Stomach (tissue), 4 donors: Measurements from ENCODE around the gene NTRK3.

Source experiments
- EP300 ChIP-seq: sonication (generic); formaldehyde crosslinking; IDR thresholded peaks from one replicate; pipeline ENCODE4 v1.6.1; 2017; ENCODE audit warnings: antibody characterized with exemption
- TF ChIP-seq, protein P1 (sequence below), 7 experiments: fragments of 450-650 bp in 4 of 7; fragments of 200-600 bp in 3 of 7; sonication (generic) in 3 of 7; IDR thresholded peaks; one replicate each; pipeline ENCODE4 v1.5.1; 2016 to 2019; ENCODE audit warnings: antibody characterized with exemption in 7 of 7, control low read depth in 2 of 7, mild to moderate bottlenecking in 1 of 7

DNA sequence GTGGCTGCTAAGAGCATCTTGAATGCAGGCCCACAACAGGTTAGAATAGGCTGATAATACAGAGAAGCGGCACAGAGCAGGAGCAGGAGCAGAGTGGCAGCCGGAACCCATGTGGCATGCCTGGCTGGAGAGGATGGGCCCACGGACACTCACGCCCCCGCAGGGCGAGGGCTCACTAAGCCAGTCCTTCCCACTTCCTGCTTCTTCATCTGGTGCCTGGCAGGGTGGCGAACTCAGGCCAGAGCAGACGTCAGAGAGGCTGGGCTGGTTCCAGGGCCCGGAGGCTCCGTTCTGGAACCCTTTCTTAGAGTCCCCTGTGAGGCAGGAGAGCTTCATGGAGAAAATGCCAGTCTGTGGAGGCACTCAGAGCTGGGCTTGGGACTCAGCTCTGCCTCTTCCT lies 195.1 kb downstream of the NTRK3 start:
- TF ChIP-seq, protein P1, sequence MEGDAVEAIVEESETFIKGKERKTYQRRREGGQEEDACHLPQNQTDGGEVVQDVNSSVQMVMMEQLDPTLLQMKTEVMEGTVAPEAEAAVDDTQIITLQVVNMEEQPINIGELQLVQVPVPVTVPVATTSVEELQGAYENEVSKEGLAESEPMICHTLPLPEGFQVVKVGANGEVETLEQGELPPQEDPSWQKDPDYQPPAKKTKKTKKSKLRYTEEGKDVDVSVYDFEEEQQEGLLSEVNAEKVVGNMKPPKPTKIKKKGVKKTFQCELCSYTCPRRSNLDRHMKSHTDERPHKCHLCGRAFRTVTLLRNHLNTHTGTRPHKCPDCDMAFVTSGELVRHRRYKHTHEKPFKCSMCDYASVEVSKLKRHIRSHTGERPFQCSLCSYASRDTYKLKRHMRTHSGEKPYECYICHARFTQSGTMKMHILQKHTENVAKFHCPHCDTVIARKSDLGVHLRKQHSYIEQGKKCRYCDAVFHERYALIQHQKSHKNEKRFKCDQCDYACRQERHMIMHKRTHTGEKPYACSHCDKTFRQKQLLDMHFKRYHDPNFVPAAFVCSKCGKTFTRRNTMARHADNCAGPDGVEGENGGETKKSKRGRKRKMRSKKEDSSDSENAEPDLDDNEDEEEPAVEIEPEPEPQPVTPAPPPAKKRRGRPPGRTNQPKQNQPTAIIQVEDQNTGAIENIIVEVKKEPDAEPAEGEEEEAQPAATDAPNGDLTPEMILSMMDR (IDR thresholded peaks at IDR 0.05) = no peak
- no peak for TF ChIP-seq EP300
